Activated T-helper 1 cell treated with anti-CD3 and anti-CD28 coated beads, Interleukin-2, amount 50 U/mL, for 16 hours (primary cell): ENCODE data around the gene FUOM.
A peak's percentile ranks its signal among the peaks of the same experiment; 100 is the strongest.

Source experiments
- DNase-seq, 2 donors: peaks; one replicate each; pipeline ENCODE4 v3.0.0-alpha.2; 2020; ENCODE audit warnings: low read depth in 1 of 2, low spot score in 1 of 2

The FUOM gene

GRCh38 chr10:133353202-133353959 lies 4.4 kb downstream of the FUOM start:
- DNase-seq = no peak

- DNase-seq = no peak
Measured at GRCh38 chr10:133351408-133352318, 6.2 kb downstream of the FUOM start.

DNA sequence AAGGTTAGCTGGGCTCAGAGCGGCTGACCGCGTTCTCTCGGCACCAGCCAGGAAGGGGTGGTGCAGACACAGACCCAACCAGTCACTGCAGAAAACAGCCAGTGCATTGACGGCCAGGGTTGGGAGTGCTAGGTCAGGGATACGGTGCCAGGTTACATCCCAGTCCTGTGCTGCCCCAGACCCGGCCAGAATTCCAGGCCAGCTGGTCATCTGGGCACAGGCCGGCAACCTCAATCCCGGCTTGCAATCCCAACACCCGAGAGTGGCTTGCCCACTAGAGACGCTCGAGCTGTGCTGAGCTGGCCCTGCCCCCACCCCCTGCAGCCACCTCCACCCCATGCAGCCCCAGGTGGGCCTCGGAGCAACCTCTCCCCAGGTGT lies 6.9 kb downstream of the FUOM start:
- no peak for DNase-seq

GRCh38 chr10:133350283-133350949 lies 7.4 kb downstream of the FUOM start:
- DNase-seq = no peak

- no peak for DNase-seq
Measured at GRCh38 chr10:133349577-133350011, 8.2 kb downstream of the FUOM start.

DNA sequence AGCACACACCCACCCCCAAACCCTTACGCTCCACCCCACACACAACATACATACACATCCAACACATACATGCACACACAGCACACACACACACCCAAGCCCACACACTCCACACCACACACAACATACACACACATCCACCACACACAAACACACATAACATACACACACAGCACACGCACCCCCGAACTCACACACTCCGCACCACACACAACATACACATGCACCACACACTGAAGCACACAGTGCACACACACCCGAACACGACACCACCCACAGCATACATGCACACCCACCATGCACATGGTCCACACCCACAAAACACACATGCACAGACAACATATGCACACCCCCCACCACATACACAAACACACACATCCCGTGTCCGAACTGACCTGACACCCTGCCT lies 8.7 kb downstream of the FUOM start:
- DNase-seq = no peak

GRCh38 chr10:133347710-133348517 lies 9.9 kb downstream of the FUOM start:
- DNase-seq = no peak

- DNase-seq = no peak
Measured at GRCh38 chr10:133346413-133346812, 11.4 kb downstream of the FUOM start.

DNA sequence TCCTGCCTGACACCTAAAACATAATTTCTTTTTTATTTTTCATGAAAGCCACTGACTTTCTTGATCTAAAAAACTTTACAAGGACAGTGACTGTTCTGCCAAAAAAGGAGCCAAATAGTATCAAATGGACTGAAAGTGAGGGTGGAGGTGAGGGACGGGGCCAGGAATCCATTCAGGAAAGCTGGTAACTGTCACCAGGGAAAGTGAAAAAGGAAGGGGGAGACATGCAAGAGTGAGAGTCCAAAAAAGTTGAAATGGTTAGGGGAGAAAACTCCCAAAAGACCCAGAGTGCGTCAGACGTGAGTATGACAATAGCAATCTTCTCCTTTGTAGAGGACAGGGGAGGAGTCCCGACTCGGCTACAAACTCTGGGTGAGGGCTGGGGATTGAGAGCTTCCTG lies 13.6 kb downstream of the FUOM start:
- no peak for DNase-seq

DNA sequence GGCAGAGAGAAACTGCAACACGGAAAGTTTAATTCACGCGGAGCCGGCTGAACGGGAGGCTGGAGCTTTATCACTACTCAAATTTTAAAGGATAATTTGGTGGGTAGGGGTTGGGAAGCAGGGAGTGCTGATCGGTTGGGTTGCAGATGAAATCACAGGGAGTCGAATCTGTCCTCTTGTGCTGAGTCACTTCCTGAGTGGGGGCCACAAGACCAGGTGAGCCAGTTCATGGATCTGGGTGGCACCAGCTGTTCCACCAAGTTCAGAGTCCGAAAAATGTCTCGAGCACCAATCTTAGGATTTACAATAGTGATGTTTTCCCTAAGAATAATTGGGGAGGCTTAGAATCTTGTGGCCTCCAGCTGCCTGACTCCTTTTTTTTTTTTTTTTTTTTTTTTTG lies 14.3 kb downstream of the FUOM start:
- no peak for DNase-seq

DNA sequence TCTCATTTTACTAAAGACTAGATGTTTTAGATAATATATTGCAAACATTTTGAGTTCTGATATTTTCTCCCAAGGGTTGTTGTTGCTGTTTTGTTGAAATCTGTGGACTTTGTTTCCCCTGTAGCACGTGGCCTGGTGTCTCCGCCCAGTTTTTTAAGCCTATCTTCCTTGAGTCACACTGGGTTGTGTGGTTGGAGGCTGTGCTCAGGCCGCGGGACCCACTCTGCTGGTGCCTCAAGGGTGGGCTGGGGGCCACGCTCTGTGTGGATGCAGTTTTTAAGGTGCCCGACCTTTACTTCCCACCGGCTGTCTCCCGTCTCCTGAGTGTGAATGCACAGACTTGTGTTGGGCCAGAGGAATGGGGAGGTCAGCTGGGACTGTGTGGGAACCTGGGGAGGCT lies 14.9 kb downstream of the FUOM start:
- DNase-seq = no peak

DNA sequence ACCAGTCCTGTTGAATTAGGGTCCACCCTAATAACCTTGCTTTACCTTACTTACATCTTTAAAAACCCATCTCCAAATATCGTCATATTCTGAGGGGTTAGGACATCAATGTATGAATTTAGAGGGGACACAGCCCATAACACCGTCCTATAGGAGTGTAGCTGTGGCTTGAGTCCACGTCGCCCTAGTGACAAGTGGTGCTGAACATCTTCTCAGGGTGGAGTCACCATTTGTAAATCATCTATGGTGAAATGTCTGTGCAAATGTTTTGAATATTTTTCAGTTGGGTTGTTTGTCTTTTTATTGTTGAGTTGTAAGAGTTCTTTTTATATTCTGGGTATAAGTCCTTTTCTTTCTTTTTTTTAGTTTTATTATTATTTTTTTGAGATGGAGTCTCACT lies 15.8 kb downstream of the FUOM start:
- no peak for DNase-seq

GRCh38 chr10:133339708-133340380 lies 18.0 kb downstream of the FUOM start:
- DNase-seq = no peak

DNA sequence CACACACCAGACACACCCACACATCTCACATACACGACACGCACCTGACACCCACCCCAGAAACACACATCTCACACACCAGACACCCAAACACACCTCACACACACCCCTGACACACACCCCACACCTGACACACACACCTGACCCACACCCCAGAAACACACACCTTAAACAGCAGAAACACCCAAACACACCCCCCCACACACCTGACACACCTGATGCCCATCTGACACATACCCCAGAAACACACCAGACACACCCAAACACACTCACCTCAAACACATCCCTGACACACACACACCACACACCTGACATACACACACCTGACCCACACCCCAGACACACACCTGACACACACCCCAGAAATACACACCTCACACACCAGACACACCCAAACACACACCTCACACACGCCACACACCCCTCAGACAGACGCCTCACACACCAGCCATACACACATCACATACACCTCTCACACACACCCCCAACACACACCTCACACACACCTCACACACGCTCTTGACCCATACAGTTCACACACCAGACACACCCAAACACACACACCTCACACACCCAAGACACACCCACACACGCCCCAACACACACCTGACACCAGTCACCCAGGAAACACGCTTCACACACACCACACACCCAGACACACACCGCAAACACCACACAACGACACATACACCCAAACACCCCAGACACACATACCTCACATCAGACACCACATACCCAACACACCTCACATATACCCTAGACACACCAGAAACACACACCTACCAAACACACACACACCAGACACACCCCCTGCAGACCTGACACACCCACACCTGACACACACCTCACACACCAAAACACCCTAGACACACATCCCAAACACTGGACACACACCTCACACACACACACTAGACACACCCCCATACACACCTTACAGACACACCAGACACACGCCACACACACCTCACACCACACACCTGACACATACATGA lies 19.4 kb downstream of the FUOM start:
- DNase-seq = no peak

GRCh38 chr10:133337370-133337725 lies 20.5 kb downstream of the FUOM start:
- DNase-seq = no peak

DNA sequence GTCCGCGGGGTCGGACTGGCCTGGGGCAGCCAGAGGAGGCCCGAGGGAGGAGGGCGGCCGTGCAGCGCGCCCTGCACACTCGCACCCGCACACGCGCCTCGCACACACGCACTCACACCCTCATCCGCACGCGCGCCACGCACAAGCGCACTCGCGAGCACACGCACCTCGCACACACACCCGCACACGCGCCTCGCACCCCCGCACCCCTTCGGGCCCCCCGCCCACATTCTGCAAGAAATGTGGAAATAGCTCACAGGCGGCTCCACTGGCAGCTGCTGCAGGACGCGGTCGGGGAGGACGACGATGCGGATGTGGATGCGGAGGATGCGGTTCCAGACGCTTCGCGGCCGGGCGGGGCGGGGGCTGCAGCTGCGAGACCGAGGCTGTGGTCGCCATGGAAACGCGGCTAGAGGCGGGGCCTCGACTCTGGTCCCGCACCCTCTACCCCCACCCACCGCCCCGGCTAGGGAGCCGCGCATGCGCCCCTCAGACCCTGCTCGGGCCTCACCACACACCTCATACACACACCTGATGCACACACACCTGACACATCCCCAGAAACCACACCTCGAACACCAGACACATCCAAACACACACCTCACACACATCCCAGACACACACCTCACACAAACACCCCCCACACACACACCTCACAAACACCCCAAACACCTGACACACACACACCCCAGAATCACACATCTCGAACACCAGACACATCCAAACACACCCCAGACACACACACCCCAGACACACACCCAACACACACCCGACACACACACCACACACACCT lies 21.0 kb downstream of the FUOM start, which contains the start of gene CALY:
Gene CALY (minus strand): TSS at position 320 of the 793 bp plus-strand sequence. CDS start 7,907 bp downstream, outside the sequence.
- peak; percentile 75 to 80 for DNase-seq

- DNase-seq = no peak
Measured at GRCh38 chr10:133336118-133336576, 21.7 kb downstream of the FUOM start.
